ENCODE results near the gene ATAD3B. TPM values are rescaled to one million over a fixed set of nuclear protein-coding genes. Genes with fewer than 3 reads are reported as not detected.

Gene ATAD3B
- polyA plus RNA-seq, 1 donor (not counting 4 experiments of a cell fraction or from before 2014, with no cell fraction given) = 20.6 TPM

DNA sequence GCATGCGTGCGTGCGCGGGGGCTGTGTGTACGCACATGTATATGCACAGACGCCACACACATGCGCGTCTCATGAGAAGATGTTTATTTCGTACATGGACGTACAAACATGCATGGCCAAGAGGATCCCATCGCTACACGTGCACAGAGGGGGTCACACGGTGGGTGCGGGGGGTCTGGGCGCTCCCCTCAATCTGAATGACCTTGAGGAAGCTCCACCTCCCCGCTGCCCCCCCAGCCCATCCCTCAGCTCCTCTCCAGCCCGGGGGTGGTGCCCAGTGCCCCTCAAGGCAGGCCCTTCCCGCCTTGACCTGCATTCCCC lies 67.4 kb downstream of the ATAD3B start:
- Histone ChIP-seq H3K4me1 (ENCODE audit: control insufficient read depth, extremely low read depth, insufficient read depth, low read length) (no peaks in the 10 kb centered on the region), H2AFZ (ENCODE audit: control insufficient read depth, low read length) (no peak overlapping the region), H3K4me3 (ENCODE audit: control insufficient read depth in 2 of 3, extremely low read depth in 1 of 3, insufficient read depth in 2 of 3, low read depth in 1 of 3, low read length in 3 of 3) (no peak overlapping the region), H3K9me3 (ENCODE audit: control insufficient read depth, low read depth, low read length) (no peaks in the 10 kb centered on the region), H4K20me1 (ENCODE audit: control insufficient read depth, extremely low read depth, insufficient read depth, low read length) (no peaks in the 10 kb centered on the region), H3K9me1 (ENCODE audit: control insufficient read depth, extremely low read depth, insufficient read depth, low read length) (no peaks in the 10 kb centered on the region), H3K79me2 (ENCODE audit: control insufficient read depth, insufficient read depth, low read length) (no peaks in the 10 kb centered on the region), H3K27ac (ENCODE audit: control insufficient read depth, insufficient read depth, low read length) (no peak overlapping the region), H3K36me3 (ENCODE audit: control insufficient read depth in 2 of 2, extremely low read depth in 1 of 2, insufficient read depth in 2 of 2, low read length in 2 of 2) (peaks cover 11 to 18% of the 10 kb centered on the region in 2 experiments), H3K4me2 (ENCODE audit: control insufficient read depth, extremely low read depth, insufficient read depth, low read depth, low read length) (no peak overlapping the region), H3K27me3 (ENCODE audit: control insufficient read depth, extremely low read depth, insufficient read depth, low read length) (no peaks in the 10 kb centered on the region), H3K9ac (ENCODE audit: control insufficient read depth, extremely low read depth, insufficient read depth, low read length) (no peak overlapping the region)
- dilution Hi-C loops (cut with MboI; ENCODE audit: extremely low pct_ligation_motif_present, low sequenced_read_pairs) = no loop called here
- FAIRE-seq = no peak
- TF ChIP-seq EZH2 (IDR thresholded peaks at IDR 0.05; ENCODE audit: low read length) = no peak
- TF ChIP-seq, protein P1, sequence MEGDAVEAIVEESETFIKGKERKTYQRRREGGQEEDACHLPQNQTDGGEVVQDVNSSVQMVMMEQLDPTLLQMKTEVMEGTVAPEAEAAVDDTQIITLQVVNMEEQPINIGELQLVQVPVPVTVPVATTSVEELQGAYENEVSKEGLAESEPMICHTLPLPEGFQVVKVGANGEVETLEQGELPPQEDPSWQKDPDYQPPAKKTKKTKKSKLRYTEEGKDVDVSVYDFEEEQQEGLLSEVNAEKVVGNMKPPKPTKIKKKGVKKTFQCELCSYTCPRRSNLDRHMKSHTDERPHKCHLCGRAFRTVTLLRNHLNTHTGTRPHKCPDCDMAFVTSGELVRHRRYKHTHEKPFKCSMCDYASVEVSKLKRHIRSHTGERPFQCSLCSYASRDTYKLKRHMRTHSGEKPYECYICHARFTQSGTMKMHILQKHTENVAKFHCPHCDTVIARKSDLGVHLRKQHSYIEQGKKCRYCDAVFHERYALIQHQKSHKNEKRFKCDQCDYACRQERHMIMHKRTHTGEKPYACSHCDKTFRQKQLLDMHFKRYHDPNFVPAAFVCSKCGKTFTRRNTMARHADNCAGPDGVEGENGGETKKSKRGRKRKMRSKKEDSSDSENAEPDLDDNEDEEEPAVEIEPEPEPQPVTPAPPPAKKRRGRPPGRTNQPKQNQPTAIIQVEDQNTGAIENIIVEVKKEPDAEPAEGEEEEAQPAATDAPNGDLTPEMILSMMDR (optimal IDR thresholded peaks at IDR 0.05 in 1 of 3, IDR thresholded peaks at IDR 0.05 in 1 of 3, conservative IDR thresholded peaks at IDR 0.05 in 1 of 3; ENCODE audit: extremely low read depth in 1 of 3, insufficient read depth in 2 of 3, low read length in 3 of 3) = no peak
- DNase-seq (ENCODE audit: low read depth, low spot score) = no peak

DNA sequence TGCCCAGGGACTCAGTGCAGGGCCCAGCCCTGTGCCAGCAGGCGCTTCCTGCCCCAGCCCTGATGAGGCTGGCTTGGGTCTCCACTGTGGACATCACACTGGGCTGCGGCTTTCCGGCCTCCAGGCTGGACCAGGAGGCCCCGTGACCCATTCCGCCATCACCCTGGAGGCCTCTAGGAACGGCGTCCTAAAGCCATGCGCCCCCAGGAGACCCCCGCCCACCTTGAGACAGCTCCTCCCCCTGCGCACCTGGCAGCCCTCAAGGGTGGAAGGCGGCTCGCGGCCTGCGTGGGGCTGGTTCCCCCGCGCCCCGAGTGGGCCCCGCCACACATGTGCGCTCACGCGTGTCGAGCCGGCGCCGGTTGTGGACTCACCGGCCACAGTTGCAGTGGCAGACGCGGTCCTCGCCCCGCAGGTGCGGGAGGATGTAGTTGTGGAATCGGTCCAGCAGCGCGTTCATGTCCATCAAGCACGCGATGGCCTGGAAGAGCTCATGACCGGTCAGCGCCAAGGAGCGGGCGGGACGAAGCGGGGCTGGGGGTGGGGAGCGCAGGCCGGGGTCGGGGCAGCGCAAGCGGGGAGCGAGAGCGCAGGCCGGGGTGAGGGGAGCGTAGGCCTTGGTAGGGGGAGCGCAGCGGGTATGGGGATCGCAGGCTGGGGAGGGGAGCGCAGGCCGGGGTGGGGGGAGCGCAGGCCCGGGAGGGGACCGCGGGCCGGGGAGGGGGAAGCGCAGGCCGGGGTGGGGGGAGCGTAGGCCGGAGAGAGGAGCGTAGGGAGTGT lies 67.9 kb downstream of the ATAD3B start:
- no peaks in the 10 kb centered on the region for H3K79me2 ChIP-seq (ENCODE audit: control insufficient read depth, insufficient read depth, low read length)
- H4K20me1 ChIP-seq (ENCODE audit: control insufficient read depth, extremely low read depth, insufficient read depth, low read length) = no peaks in the 10 kb centered on the region
- FAIRE-seq = no peak
- H3K9me1 ChIP-seq (ENCODE audit: control insufficient read depth, extremely low read depth, insufficient read depth, low read length) = no peaks in the 10 kb centered on the region
- no peaks in the 10 kb centered on the region for H3K27me3 ChIP-seq (ENCODE audit: control insufficient read depth, extremely low read depth, insufficient read depth, low read length)
- no peaks in the 10 kb centered on the region for H3K9me3 ChIP-seq (ENCODE audit: control insufficient read depth, low read depth, low read length)
- TF ChIP-seq EZH2 (IDR thresholded peaks at IDR 0.05; ENCODE audit: low read length) = no peak
- TF ChIP-seq, protein P1 (optimal IDR thresholded peaks at IDR 0.05 in 1 of 3, IDR thresholded peaks at IDR 0.05 in 1 of 3, conservative IDR thresholded peaks at IDR 0.05 in 1 of 3; ENCODE audit: extremely low read depth in 1 of 3, insufficient read depth in 2 of 3, low read length in 3 of 3) = no peak
- H2AFZ ChIP-seq (ENCODE audit: control insufficient read depth, low read length) = no peak overlapping the region
- H3K9ac ChIP-seq (ENCODE audit: control insufficient read depth, extremely low read depth, insufficient read depth, low read length) = no peak overlapping the region
- no peak overlapping the region for H3K27ac ChIP-seq (ENCODE audit: control insufficient read depth, insufficient read depth, low read length)
- no peak overlapping the region for H3K4me2 ChIP-seq (ENCODE audit: control insufficient read depth, extremely low read depth, insufficient read depth, low read depth, low read length)
- dilution Hi-C loops (cut with MboI; ENCODE audit: extremely low pct_ligation_motif_present, low sequenced_read_pairs) = no loop called here
- no peak for DNase-seq (ENCODE audit: low read depth, low spot score)
- no peak overlapping the region for H3K4me3 ChIP-seq (ENCODE audit: control insufficient read depth in 2 of 3, extremely low read depth in 1 of 3, insufficient read depth in 2 of 3, low read depth in 1 of 3, low read length in 3 of 3)
- H3K36me3 ChIP-seq (ENCODE audit: control insufficient read depth in 2 of 2, extremely low read depth in 1 of 2, insufficient read depth in 2 of 2, low read length in 2 of 2) = peaks cover 11 to 19% of the 10 kb centered on the region in 2 experiments
- no peaks in the 10 kb centered on the region for H3K4me1 ChIP-seq (ENCODE audit: control insufficient read depth, extremely low read depth, insufficient read depth, low read length)
